SK-N-MC (cell line): ENCODE results near the gene NAA50.

Source experiments
- EZH2 ChIP-seq: fragments of 200-600 bp; sonication (generic); IDR thresholded peaks from one replicate; pipeline ENCODE4 v1.6.1; 2017; ENCODE audit warnings: antibody characterized with exemption
- POLR2AphosphoS5 ChIP-seq: IDR thresholded peaks from 2 replicates; pipeline ENCODE4 v1.6.1; 2012; ENCODE audit warnings: mild to moderate bottlenecking, low read depth, low read length, borderline replicate concordance

DNA sequence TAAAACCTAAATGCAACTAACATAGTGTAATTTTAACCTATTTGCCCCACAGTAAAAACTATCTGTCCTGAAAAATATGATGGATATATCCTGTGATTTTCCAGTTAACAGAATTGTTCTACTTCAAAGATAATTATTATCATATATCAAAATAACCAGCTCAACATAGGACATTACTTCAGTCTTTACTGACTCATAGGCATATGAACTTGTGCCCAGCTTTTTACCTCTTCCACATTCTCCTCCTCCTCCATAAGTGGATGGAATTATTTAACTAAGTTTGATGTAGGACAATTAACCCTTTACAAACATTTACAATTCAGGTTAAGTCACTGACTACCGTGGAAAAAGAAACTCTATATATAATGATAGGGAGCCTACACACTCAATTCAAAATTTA lies 26.8 kb downstream of the NAA50 start:
- TF ChIP-seq EZH2 = no peak
- TF ChIP-seq POLR2AphosphoS5 = no peak
